GM12878 (cell line): ENCODE data around the gene IQGAP3. TPM values are rescaled to one million over a fixed set of nuclear protein-coding genes. Genes with fewer than 3 reads are reported as not detected.

Source experiments
- ATAC-seq: fragments of 200-7000 bp; cut with Tn5 transposase; 3 replicates; pipeline ENCODE4 v1.9.1; 2020; ENCODE audit warnings: mild to moderate bottlenecking, moderate library complexity
- BruUV-seq: library from RNA; stranded (reverse); fragments of 400-500 nt; replicated peaks from 2 replicates; lab custom pipeline; 2021; lab: Mats Ljungman, UMichigan
- CTCF ChIA-PET: fragments of 300-600 bp; sonication (Branson Sonifier 250); formaldehyde crosslinking; extraction: SDS; loops from one replicate; lab custom pipeline; 2021; ENCODE audit warnings: inconsistent platforms; lab: Yijun Ruan, JAX
- POLR2A ChIA-PET: fragments of 350-600 bp; formaldehyde crosslinking; extraction: SDS; loops from one replicate; lab custom pipeline; 2021; ENCODE audit warnings: inconsistent platforms; lab: Charles Lee
- RAD21 ChIA-PET: fragments of 300-600 bp; sonication (Branson Sonifier 250); formaldehyde crosslinking; loops from one replicate; lab custom pipeline; 2023; ENCODE audit warnings: antibody characterized with exemption; ENCODE audit not compliant: unreplicated experiment; lab: Charles Lee
- SMC1A ChIA-PET: fragments of 300-600 bp; sonication (Branson Sonifier 250); formaldehyde crosslinking; loops from one replicate; lab custom pipeline; 2023; ENCODE audit not compliant: unreplicated experiment, uncharacterized antibody; lab: Charles Lee
- DNase-seq: peaks from one replicate; pipeline ENCODE4 v3.0.0-alpha.2; 2011; ENCODE audit warnings: low read depth, low spot score
- FAIRE-seq: peaks from 3 replicates; lab custom pipeline; 2011; peaks lifted over from hg19 to GRCh38; lab: Jason Lieb, UNC
- H2AFZ ChIP-seq: 2 replicates; pipeline ENCODE4 v1.6.0; 2011; ENCODE audit warnings: low read depth, low read length, control low read depth; ENCODE audit not compliant: control insufficient read depth
- H3K27ac ChIP-seq: 2 replicates; pipeline ENCODE4 v1.5.1; 2011; ENCODE audit warnings: control low read depth; ENCODE audit not compliant: control insufficient read depth, insufficient read depth
- H3K27me3 ChIP-seq, 2 experiments: replicated peaks in 1 of 2; 2 replicates each; pipeline versions ENCODE4 v1.6.0 to v1.6.1; 2011; ENCODE audit warnings: low read length in 1 of 2; ENCODE audit not compliant: control insufficient read depth in 2 of 2, insufficient read depth in 2 of 2
- H3K36me3 ChIP-seq, 2 experiments: 2 replicates each; pipeline ENCODE4 v1.5.1; 2011; ENCODE audit warnings: low read length in 1 of 2; ENCODE audit not compliant: control insufficient read depth in 2 of 2, insufficient read depth in 2 of 2
- H3K4me1 ChIP-seq: 2 replicates; pipeline ENCODE4 v1.6.1; 2011; ENCODE audit warnings: mild to moderate bottlenecking, low read length, moderate library complexity, mixed read lengths; ENCODE audit not compliant: control insufficient read depth, insufficient read depth
- H3K4me2 ChIP-seq: 2 replicates; pipeline ENCODE4 v1.6.0; 2011; ENCODE audit warnings: control low read depth; ENCODE audit not compliant: control insufficient read depth, insufficient read depth
- H3K4me3 ChIP-seq: fragments of 200-600 bp; sonication (generic); 2 replicates; pipeline ENCODE4 v1.5.1; 2016
- H3K79me2 ChIP-seq: 2 replicates; pipeline ENCODE4 v1.6.0; 2011; ENCODE audit warnings: low read length; ENCODE audit not compliant: control insufficient read depth, insufficient read depth
- H3K9ac ChIP-seq: 2 replicates; pipeline ENCODE4 v1.8.0; 2011; ENCODE audit warnings: low read length, control low read depth, mixed read lengths; ENCODE audit not compliant: control insufficient read depth, insufficient read depth
- H3K9me3 ChIP-seq: replicated peaks from 3 replicates; pipeline ENCODE4 v1.5.1; 2011; ENCODE audit warnings: mild to moderate bottlenecking, low read length; ENCODE audit not compliant: control insufficient read depth, insufficient read depth
- H4K20me1 ChIP-seq: 2 replicates; pipeline ENCODE4 v1.6.0; 2011; ENCODE audit not compliant: control insufficient read depth, insufficient read depth
- CREB1 ChIP-seq: IDR thresholded peaks from 2 replicates; pipeline ENCODE4 v1.6.1; 2012; ENCODE audit warnings: low read depth, mild to moderate bottlenecking, inconsistent platforms
- IRF5 ChIP-seq: fragments of 450-650 bp; IDR thresholded peaks from 2 replicates; pipeline ENCODE4 v1.6.1; 2017; ENCODE audit warnings: borderline replicate concordance
- MXI1 ChIP-seq: fragments of 150-350 bp; IDR thresholded peaks from 2 replicates; pipeline ENCODE4 v1.6.1; 2011; ENCODE audit warnings: low read depth, mild to moderate bottlenecking, inconsistent platforms, low read length, improper control_type of control experiment
- NFYB ChIP-seq: IDR thresholded peaks from 2 replicates; pipeline ENCODE4 v1.6.1; 2011; ENCODE audit warnings: low read depth, mild to moderate bottlenecking, low read length, improper control_type of control experiment, moderate library complexity; ENCODE audit not compliant: insufficient read depth
- RELA ChIP-seq: fragments of 450-650 bp; IDR thresholded peaks from 2 replicates; pipeline ENCODE4 v1.8.0; 2014; ENCODE audit warnings: borderline replicate concordance; ENCODE audit not compliant: partially characterized antibody
- SIX5 ChIP-seq: IDR thresholded peaks from 2 replicates; pipeline ENCODE4 v1.6.1; 2011; ENCODE audit warnings: mild to moderate bottlenecking, low read depth, low read length, moderate library complexity; ENCODE audit not compliant: severe bottlenecking
- TCF7 ChIP-seq: IDR thresholded peaks from 2 replicates; pipeline ENCODE4 v1.6.1; 2014; ENCODE audit warnings: antibody characterized with exemption, borderline replicate concordance
- YBX1 ChIP-seq: fragments of 450-650 bp; IDR thresholded peaks from 2 replicates; pipeline ENCODE4 v1.6.1; 2016; ENCODE audit warnings: antibody characterized with exemption
- WGBS: methylation state at CpG from one replicate; pipeline ENCODE4 v1.1.6; 2016; ENCODE audit warnings: low lambda C conversion rate; ENCODE audit not compliant: insufficient replicate concordance, insufficient coverage; ENCODE audit errors: missing lambda C conversion rate; 5-methylcytosine and 5-hydroxymethylcytosine counted together
- in situ Hi-C: fragments of 300-500 bp; cut with MboI; formaldehyde crosslinking; loops from 9 replicates; pipeline ENCODE4 v1.14.3; 2018; ENCODE audit warnings: mixed read lengths
- intact Hi-C: fragments of 100-400 bp; cut with micrococcal nuclease; formaldehyde crosslinking; loops from one replicate; pipeline ENCODE4 v1.14.2; 2022; ENCODE audit not compliant: unreplicated experiment
- polyA plus RNA-seq, 11 experiments: library from polyadenylated mRNA; depleted of rRNA in 4 of 11; unstranded in 6 of 11; stranded (reverse) in 5 of 11; fragments of >200 nt; fragmentation: Nextera tagmentation in 4 of 11; fragmentation: Illumina TruSeq in 1 of 11; extraction: Ambion mirVana in 4 of 11; extraction: Trizol in 1 of 11; gene quantifications; 1 replicate in 1 of 11; 2 replicates in 10 of 11; pipeline versions ENCODE4 v1.2.1 to v1.2.3, GENCODE V29; 2011 to 2016; ENCODE audit warnings: inconsistent platforms in 2 of 11, missing spikeins in 2 of 11, low read depth in 1 of 11
- total RNA-seq, 4 experiments: library from RNA; depleted of rRNA in 3 of 4; stranded (reverse); fragments of >200 nt in 3 of 4; fragmentation: Illumina TruSeq in 1 of 4; extraction: Trizol in 1 of 4; gene quantifications; 2 replicates each; pipeline versions ENCODE4 v1.2.1 to v1.2.3, GENCODE V29; 2013 to 2021
- TF ChIP-seq, protein P1 (sequence below): fragments of 450-650 bp; IDR thresholded peaks from 2 replicates; pipeline ENCODE4 v1.6.1; 2017; ENCODE audit warnings: mild to moderate bottlenecking, moderate library complexity
- TF ChIP-seq, protein P2 (sequence below): fragments of 450-650 bp; IDR thresholded peaks from 2 replicates; pipeline ENCODE4 v1.6.1; 2016; ENCODE audit warnings: mild to moderate bottlenecking

IQGAP3 gene
- total and polyA plus RNA-seq, 10 of the 15 experiments (the other 5 are each of a cell fraction or from before 2014, with no cell fraction given): 1.1 to 10.7 (median 7.9) TPM

- ChIA-PET SMC1A (interaction anchor here (1.1 kb wide), 1 partner anchor 59 kb away, joined by 3 read pairs; the partner anchor contains the start of gene NAXE), CTCF (interaction anchor here (0.7 to 1.4 kb wide), 5 partner anchors 11 to 94 kb away, joined by 3 to 5 read pairs (median 3); no protein-coding TSS in a partner anchor), POLR2A (interaction anchor here (0.7 to 0.8 kb wide), 2 partner anchors 9 to 15 kb away, joined by 3 to 4 read pairs; no protein-coding TSS in a partner anchor), RAD21 (interaction anchor here (1.4 kb wide), 1 partner anchor 24 kb away, joined by 4 read pairs; no protein-coding TSS in a partner anchor)
- Histone ChIP-seq H3K9ac (no peak overlapping the region), H2AFZ (no peak overlapping the region), H3K79me2 (no peaks in the 10 kb centered on the region), H4K20me1 (no peaks in the 10 kb centered on the region), H3K4me1 (no peaks in the 10 kb centered on the region), H3K27me3 (no peaks in the 10 kb centered on the region), H3K9me3 (no peaks in the 10 kb centered on the region), H3K27ac (no peak overlapping the region), H3K4me2 (no peak overlapping the region), H3K36me3 (no peaks in the 10 kb centered on the region; a peak in 2 of 4 replicates), H3K4me3 (no peak overlapping the region)
- no peak for ATAC-seq
- in situ Hi-C loops (no loop called here), intact Hi-C loops (no loop called here)
- FAIRE-seq: no peak
- TF ChIP-seq YBX1 (no peak), MXI1 (no peak), SIX5 (no peak), CREB1 (no peak), IRF5 (no peak), RELA (no peak), NFYB (no peak), TCF7 (no peak)
- TF ChIP-seq, protein P1, sequence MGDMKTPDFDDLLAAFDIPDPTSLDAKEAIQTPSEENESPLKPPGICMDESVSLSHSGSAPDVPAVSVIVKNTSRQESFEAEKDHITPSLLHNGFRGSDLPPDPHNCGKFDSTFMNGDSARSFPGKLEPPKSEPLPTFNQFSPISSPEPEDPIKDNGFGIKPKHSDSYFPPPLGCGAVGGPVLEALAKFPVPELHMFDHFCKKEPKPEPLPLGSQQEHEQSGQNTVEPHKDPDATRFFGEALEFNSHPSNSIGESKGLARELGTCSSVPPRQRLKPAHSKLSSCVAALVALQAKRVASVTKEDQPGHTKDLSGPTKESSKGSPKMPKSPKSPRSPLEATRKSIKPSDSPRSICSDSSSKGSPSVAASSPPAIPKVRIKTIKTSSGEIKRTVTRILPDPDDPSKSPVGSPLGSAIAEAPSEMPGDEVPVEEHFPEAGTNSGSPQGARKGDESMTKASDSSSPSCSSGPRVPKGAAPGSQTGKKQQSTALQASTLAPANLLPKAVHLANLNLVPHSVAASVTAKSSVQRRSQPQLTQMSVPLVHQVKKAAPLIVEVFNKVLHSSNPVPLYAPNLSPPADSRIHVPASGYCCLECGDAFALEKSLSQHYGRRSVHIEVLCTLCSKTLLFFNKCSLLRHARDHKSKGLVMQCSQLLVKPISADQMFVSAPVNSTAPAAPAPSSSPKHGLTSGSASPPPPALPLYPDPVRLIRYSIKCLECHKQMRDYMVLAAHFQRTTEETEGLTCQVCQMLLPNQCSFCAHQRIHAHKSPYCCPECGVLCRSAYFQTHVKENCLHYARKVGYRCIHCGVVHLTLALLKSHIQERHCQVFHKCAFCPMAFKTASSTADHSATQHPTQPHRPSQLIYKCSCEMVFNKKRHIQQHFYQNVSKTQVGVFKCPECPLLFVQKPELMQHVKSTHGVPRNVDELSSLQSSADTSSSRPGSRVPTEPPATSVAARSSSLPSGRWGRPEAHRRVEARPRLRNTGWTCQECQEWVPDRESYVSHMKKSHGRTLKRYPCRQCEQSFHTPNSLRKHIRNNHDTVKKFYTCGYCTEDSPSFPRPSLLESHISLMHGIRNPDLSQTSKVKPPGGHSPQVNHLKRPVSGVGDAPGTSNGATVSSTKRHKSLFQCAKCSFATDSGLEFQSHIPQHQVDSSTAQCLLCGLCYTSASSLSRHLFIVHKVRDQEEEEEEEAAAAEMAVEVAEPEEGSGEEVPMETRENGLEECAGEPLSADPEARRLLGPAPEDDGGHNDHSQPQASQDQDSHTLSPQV: no peak
- TF ChIP-seq, protein P2, sequence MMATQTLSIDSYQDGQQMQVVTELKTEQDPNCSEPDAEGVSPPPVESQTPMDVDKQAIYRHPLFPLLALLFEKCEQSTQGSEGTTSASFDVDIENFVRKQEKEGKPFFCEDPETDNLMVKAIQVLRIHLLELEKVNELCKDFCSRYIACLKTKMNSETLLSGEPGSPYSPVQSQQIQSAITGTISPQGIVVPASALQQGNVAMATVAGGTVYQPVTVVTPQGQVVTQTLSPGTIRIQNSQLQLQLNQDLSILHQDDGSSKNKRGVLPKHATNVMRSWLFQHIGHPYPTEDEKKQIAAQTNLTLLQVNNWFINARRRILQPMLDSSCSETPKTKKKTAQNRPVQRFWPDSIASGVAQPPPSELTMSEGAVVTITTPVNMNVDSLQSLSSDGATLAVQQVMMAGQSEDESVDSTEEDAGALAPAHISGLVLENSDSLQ: no peak
- BruUV-seq: no TSS peak
- 96% methylated on average over 4 of the region's 4 CpGs for WGBS
- no peak for DNase-seq
Measured at GRCh38 chr1:156532374-156532773, 40.0 kb downstream of the IQGAP3 start.
